Measurements from ENCODE around the gene CCM2L.
A peak's percentile ranks its signal among the peaks of the same experiment; 100 is the strongest.

CCM2L gene

GRCh38 chr20:31996996-31997395 lies 13.2 kb upstream of the CCM2L start:
- DNase-seq (ENCODE audit: low spot score): no peak

DNA sequence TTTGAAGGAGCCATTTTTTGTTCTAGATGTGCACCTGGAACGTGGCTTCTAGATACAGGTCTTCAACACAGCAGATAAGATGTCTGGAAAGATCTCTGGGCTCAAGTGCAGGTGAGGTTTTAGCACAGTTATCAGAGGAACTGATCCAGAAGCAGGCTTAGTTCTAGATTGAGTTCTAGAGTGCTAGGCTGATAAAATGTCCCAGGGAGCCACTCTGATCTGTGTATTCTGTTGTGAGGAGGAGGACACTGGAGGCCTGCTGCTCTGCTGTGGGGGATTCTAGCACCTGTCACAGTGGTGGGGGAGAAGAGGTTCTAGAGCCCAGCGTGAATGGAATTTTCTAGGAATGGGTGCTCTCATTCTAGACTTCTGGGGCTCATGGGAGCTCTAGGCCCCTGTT lies 12.0 kb upstream of the CCM2L start:
- no peak for DNase-seq (ENCODE audit: low spot score)

DNA sequence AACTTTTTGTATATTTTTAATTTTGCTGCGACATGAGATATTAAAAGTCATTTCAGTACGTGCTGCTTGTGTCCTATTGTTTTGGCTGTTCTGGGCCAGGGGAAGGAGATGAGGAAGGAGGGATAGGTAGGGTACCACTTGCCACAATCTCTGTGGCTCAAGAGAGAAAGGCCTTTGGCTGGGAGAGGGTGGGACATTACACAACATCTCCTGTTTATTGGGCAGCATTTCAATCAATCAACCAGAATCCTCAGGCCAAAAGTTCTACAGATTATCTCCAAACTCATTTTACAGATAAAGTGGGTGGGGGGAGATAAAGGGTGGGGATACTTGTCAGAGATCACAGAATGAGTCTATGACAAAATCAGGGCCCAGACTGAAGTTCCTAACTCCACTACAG lies 6.9 kb upstream of the CCM2L start:
- DNase-seq (ENCODE audit: low spot score): no peak

GRCh38 chr20:32004963-32005362 lies 5.3 kb upstream of the CCM2L start:
- DNase-seq (ENCODE audit: low spot score): no peak

DNA sequence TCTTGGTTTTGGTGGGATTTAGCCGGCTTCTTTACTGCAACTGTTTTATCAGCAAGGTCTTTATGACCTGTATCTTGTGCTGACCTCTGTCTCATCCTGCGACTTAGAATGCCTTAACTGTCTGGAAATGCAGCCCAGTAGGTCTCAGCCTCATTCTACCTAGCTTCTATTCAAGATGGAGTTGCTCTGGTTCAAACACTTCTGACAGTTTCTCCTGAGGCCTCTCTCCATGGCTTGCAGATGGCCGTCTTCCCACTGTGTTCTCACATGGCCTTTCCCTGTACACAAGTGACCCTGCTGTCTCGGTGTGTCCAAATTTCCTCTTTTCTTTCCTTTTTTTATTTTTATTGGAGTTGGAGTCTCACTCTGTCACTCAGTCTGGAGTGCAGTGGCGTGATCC lies 4.2 kb upstream of the CCM2L start:
- no peak for DNase-seq (ENCODE audit: low spot score)

DNA sequence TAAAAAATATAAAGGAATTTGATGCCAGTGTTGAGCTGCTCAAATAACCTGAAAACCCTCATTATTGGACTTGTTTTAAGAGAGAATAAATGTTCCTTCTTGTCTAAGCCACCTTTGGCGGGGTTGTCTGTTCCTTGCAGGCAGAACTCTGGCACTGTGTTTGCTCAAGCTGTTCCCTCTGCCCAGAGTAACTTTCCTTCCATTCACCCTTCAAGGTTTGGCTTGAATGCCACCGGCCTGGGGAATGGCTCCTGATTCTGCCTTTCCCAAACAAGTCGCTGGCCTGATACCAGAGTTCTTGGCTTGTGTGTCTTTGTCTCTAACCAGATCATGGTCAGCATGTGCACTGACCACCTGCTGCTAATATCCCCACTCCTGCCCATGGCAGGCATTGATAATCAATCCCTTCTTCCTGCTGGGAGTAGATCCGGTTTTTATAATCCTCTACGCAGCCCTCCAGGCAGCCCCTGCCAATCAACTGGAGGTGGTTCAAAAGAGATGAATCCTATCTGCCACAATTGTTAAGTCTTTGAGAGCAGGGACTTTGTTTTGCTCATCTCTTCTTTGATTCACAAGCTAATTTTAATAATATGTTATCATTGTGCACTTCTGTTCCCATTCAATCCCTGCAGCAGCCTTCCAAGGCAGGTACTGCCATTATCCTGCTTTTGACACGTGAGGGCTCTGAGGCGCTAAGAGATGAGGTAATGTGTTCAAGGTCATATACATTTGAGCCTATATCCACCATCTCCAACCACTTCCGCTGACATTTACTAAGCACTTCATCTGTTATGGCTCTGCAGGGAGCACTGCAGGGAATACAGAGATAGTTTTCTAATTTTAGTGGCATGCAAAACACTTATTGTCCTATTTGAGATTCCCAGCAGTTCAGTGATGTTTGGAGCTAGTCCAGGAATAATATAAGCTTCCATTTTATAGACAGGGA lies 3.1 kb upstream of the CCM2L start:
- no peak for DNase-seq (ENCODE audit: low spot score)

DNA sequence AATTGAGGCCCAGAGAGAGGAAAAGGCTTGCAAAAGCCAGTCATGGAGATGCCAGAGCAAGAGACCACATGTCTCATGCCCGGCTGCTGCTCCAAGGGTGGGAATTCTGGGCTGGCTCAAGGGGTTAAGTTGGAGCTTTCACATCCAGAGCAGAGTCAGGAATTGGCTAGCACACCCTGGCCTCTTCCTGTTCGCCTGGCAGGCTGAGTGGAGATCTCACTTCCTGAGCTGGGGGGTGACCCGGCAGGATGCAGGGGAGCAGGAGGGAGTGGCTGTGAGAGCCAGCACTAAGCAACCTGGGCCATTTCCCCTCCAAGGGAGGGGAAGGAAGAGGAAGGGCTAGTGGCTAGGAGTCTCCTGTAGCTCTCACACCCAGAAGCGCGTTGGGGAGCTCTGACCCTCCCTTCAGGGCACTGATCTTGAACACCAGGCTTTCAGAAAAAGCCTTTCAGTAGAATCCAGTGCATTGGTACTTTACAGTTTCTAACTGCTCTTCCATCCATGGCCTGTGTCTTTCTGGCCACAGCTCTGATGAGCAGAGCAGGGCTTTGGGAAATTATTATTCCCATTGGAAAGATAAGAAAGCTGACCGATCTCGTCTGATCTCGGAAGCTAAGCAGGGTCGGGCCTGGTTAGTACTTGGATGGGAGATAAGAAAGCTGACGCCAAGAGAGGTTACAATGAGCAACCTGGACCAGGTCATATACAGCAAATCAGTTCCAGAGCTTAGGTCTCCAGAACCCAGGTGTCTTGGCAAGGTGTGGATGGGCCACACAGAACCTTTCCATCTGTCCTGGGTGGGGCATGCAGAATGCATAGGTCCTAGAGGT lies 2.2 kb upstream of the CCM2L start:
- DNase-seq (ENCODE audit: low spot score): no peak

GRCh38 chr20:32009564-32009963 lies 674 bp upstream of the CCM2L start:
- no peak for DNase-seq (ENCODE audit: low spot score)

DNA sequence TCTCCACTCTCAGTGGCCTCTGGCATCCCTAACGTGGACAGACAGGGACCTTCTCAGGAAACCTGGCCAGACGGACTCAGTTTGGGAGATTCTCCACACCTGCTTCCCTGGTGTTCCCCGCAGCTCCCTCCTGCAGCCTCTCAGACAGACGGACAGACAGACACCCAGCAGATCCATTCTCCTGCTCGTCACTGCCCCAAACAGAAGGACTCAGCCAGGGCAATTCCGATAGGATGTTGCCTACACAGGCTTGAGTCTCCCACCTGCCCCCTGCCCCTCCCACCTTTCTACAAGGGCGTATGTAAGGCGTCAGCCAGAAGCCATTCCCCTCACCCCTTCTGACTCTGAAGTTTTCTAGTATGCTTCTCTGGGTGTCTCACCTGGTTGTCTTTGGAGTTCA lies 428 bp downstream of the CCM2L start:
- no peak for DNase-seq (ENCODE audit: low spot score)

- DNase-seq (ENCODE audit: low spot score): no peak
Observed at GRCh38 chr20:32012159-32012688, 2.0 kb downstream of the CCM2L start.

DNA sequence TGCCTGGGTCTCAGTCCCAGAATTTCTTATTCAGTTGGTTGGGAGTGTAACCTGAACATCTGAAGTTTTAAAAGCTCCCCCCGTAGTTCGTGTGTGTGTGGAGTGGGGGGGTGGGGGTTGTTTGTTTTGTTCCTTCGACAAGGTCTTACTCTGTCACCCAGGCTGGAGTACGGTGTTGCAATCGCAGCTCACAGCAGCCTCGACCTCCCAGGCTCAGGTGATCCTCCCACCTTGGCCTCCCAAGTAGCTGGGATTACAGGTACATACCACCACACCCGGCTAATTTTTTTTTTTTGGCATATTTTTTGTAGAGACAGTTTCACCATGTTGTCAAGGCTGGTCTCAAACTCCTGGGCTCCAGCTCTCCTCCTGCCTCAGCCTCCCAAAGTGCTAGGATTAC lies 3.1 kb downstream of the CCM2L start:
- DNase-seq (ENCODE audit: low spot score): no peak

DNA sequence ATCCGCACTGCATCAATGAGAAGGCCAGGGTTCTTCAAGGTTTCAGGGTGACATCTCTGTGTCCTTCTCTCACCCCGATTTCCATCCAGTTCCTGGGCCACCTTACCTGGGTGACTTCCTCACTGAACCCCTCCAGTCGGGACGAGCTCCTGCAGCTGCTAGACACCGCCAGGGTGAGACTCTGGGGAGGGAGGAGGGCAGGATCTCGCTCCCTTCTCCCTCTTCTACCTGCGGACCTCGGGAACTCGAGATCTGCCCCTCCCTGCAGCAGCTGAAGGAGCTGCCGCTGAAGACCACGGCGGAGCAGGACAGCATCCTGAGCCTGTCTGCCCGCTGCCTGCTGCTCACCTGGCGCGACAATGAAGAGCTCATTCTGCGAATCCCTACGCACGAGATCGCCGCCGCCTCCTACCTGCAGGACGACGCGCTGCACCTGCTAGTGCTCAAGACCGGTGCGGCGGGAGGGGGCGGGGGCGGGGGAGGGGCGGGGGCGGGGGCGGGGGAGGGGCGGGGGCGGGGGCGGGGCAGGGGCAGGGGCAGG lies 7.5 kb downstream of the CCM2L start:
- peak; percentile 78 for DNase-seq (ENCODE audit: low spot score)

GRCh38 chr20:32018269-32019155 lies 8.3 kb downstream of the CCM2L start:
- peak; percentile 56 for DNase-seq (ENCODE audit: low spot score)

- no peak for DNase-seq (ENCODE audit: low spot score)
Observed at GRCh38 chr20:32019156-32019510, 8.9 kb downstream of the CCM2L start.

DNA sequence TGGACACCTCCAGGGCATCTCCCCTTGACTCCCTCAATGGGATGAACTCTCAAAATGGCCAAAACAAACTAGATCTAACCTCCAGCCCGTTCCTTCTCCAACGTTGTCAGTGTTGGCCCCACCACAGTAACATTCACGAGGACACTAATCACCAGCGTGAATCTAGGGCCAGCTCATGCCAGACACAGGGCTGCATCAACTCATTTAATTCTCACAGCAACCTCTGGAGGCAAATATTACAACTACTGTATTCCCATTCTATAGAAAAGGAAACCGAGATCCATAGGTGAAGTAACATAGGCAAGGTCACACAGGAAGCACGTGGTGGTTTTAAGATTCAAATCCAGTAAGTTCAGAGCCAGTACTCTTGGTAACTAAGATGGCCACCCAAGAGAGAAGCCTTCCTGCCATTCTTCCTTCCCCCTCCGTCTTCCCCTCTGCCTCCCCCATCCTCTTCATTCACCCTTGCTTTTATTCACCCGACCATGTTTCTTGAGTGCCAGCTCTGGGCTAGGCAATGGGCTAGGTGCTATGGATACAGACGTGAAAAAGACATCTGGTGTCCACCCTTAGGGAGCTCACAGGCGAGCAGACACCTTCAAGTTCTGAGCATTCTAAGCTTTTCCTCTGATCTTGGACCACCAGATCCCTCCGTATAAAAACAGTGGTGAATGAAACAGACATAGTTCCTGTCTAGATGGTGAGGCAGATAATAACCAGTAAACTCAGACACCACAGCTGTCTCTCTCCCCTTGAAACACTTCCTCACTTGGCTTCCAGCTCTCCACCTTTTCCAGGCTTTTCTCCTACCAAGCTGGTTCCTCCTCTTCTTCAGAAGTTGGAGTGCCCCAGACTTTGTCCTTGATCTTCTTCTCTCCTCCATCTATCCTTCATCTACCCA lies 9.6 kb downstream of the CCM2L start:
- DNase-seq (ENCODE audit: low spot score): no peak

DNA sequence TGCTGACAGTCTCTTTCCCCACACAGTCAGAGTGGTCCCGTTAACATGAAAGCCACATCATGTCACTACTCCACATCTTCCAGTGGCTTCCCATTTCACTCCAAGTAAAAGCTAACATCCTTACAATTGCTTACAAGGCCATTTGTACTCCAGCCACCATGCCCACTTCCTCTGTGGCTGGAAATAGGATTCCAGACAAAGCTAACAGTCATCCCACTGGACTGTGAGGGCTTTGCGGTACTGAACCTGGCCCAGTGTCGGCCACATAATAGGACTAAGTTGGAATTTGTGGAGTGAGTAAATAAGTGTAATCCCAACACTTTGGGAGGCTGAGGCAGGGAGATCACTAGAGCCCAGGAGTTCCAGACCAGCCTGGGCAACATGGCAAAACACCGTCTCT lies 10.9 kb downstream of the CCM2L start:
- no peak for DNase-seq (ENCODE audit: low spot score)

GRCh38 chr20:32024683-32025295 lies 14.6 kb downstream of the CCM2L start:
- no peak for DNase-seq (ENCODE audit: low spot score)

DNA sequence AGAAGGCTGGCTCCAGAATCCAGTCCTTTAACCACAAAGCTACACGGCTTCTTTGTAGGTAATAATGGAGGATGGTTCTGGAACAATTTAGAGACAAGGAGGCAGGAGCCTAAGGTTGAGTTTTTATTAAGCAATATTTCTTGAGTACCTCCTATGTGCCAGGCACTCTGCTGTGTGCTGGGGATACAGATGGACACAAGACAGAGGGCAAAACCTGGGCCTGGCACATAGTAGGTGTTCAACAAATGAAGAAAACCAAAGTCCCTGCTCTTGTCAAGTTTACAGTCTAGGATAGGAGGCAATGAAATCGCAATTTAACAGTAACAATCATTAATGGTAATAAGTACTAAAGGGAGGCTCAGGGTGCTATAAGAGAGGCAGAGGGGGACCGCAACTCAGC lies 17.4 kb downstream of the CCM2L start:
- DNase-seq (ENCODE audit: low spot score): no peak

GRCh38 chr20:32028647-32029372 lies 18.6 kb downstream of the CCM2L start:
- DNase-seq (ENCODE audit: low spot score): no peak
